ENCODE results near the gene DCC. TPM values are rescaled to one million over a fixed set of nuclear protein-coding genes. Genes with fewer than 3 reads are reported as not detected.

DCC gene
- total and polyA plus RNA-seq, 9 of the 15 experiments (the other 6 are each of a cell fraction or from before 2014, with no cell fraction given) = not detected

- TF ChIP-seq SAFB2 (IDR thresholded peaks at IDR 0.05; ENCODE audit: borderline replicate concordance, low read depth, low read length, severe bottlenecking) = no peak
- TF ChIP-seq, protein P1, sequence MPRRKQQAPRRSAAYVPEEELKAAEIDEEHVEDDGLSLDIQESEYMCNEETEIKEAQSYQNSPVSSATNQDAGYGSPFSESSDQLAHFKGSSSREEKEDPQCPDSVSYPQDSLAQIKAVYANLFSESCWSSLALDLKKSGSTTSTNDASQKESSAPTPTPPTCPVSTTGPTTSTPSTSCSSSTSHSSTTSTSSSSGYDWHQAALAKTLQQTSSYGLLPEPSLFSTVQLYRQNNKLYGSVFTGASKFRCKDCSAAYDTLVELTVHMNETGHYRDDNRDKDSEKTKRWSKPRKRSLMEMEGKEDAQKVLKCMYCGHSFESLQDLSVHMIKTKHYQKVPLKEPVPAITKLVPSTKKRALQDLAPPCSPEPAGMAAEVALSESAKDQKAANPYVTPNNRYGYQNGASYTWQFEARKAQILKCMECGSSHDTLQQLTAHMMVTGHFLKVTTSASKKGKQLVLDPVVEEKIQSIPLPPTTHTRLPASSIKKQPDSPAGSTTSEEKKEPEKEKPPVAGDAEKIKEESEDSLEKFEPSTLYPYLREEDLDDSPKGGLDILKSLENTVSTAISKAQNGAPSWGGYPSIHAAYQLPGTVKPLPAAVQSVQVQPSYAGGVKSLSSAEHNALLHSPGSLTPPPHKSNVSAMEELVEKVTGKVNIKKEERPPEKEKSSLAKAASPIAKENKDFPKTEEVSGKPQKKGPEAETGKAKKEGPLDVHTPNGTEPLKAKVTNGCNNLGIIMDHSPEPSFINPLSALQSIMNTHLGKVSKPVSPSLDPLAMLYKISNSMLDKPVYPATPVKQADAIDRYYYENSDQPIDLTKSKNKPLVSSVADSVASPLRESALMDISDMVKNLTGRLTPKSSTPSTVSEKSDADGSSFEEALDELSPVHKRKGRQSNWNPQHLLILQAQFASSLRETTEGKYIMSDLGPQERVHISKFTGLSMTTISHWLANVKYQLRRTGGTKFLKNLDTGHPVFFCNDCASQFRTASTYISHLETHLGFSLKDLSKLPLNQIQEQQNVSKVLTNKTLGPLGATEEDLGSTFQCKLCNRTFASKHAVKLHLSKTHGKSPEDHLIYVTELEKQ (CRISPR knock-in tag; IDR thresholded peaks at IDR 0.05) = no peak
These were observed 596.9 kb downstream of the DCC start (continued) for GRCh38 chr18:52936931-52937330.

DNA sequence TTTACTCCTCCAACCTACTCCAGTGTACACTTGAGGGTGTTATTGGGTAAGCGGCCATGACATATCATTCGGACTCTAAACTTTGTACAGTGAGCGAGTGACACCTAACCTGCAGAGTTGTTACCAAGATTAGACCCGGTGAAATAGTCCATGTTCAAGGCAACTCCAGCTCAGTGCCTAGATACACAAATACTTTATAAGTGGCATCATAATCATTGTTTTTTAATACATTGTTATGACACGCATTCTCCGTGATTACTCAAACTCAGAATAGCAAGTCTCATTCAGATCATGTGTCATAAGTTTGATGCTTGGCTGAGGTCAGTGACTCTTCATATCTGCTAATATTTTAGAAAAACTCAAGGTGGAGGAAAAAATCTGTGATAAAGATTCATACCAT, 597.8 kb downstream of the DCC start:
- CTCF ChIA-PET (ENCODE audit: low intra/inter-chr PET ratio) = no interaction called here
- WGBS (ENCODE audit: insufficient coverage, low coverage, missing lambda C conversion rate) = 3% methylated on average over 6 of the region's 6 CpGs
- H3K9ac ChIP-seq (ENCODE audit: insufficient read depth in 1 of 2, low read depth in 2 of 2, low read length in 2 of 2) = no peak overlapping the region
- TF ChIP-seq, protein P2, sequence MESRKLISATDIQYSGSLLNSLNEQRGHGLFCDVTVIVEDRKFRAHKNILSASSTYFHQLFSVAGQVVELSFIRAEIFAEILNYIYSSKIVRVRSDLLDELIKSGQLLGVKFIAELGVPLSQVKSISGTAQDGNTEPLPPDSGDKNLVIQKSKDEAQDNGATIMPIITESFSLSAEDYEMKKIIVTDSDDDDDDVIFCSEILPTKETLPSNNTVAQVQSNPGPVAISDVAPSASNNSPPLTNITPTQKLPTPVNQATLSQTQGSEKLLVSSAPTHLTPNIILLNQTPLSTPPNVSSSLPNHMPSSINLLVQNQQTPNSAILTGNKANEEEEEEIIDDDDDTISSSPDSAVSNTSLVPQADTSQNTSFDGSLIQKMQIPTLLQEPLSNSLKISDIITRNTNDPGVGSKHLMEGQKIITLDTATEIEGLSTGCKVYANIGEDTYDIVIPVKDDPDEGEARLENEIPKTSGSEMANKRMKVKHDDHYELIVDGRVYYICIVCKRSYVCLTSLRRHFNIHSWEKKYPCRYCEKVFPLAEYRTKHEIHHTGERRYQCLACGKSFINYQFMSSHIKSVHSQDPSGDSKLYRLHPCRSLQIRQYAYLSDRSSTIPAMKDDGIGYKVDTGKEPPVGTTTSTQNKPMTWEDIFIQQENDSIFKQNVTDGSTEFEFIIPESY (CRISPR knock-in tag; IDR thresholded peaks at IDR 0.05) = no peak
- TF ChIP-seq RNF2 (IDR thresholded peaks at IDR 0.05) = no peak
- TF ChIP-seq ATF1 (CRISPR knock-in tag; IDR thresholded peaks at IDR 0.05) = no peak
- no peak for TF ChIP-seq ATF1 (tag; IDR thresholded peaks at IDR 0.05)
- TF ChIP-seq U2AF1 (optimal IDR thresholded peaks at IDR 0.05; ENCODE audit: low read depth, low read length) = no peak
- TF ChIP-seq SAP30 (IDR thresholded peaks at IDR 0.05; ENCODE audit: borderline replicate concordance, insufficient read depth, low read depth, low read length, poor library complexity, severe bottlenecking) = no peak
- TF ChIP-seq, protein P3, sequence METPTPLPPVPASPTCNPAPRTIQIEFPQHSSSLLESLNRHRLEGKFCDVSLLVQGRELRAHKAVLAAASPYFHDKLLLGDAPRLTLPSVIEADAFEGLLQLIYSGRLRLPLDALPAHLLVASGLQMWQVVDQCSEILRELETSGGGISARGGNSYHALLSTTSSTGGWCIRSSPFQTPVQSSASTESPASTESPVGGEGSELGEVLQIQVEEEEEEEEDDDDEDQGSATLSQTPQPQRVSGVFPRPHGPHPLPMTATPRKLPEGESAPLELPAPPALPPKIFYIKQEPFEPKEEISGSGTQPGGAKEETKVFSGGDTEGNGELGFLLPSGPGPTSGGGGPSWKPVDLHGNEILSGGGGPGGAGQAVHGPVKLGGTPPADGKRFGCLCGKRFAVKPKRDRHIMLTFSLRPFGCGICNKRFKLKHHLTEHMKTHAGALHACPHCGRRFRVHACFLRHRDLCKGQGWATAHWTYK (CRISPR knock-in tag; IDR thresholded peaks at IDR 0.05) = no peak
- no peak for TF ChIP-seq HSF4 (CRISPR knock-in tag; IDR thresholded peaks at IDR 0.05; ENCODE audit: borderline replicate concordance)
- no peak for TF ChIP-seq ZNF586 (CRISPR knock-in tag; conservative IDR thresholded peaks at IDR 0.05)
- TF ChIP-seq CXXC5 (CRISPR knock-in tag; IDR thresholded peaks at IDR 0.05) = no peak
- no peak for TF ChIP-seq NCOR1 (IDR thresholded peaks at IDR 0.05)
- no peak for TF ChIP-seq ZBED1 (IDR thresholded peaks at IDR 0.05)
- no peak for TF ChIP-seq BRF1 (IDR thresholded peaks at IDR 0.05; ENCODE audit: borderline replicate concordance, extremely low read depth, insufficient read length)
- no peak for TF ChIP-seq KDM5B (IDR thresholded peaks at IDR 0.05; ENCODE audit: insufficient replicate concordance, low read depth, low read length)
- no peak for TF ChIP-seq ZC3H8 (IDR thresholded peaks at IDR 0.05)

More for the DNA sequence above, 597.8 kb downstream of the DCC start:
- no peaks in the 10 kb centered on the region for H3K4me1 ChIP-seq (replicated peaks in 1 of 2; ENCODE audit: control insufficient read depth in 2 of 2, insufficient read depth in 2 of 2, low read length in 2 of 2)
- H3K79me2 ChIP-seq (ENCODE audit: control insufficient read depth, insufficient read depth, low read length) = no peaks in the 10 kb centered on the region
- DNase-seq (ENCODE audit: extremely low read depth in 1 of 4, low spot score in 3 of 4) (no peak), ATAC-seq (no peak), FAIRE-seq (no peak)
- no peaks in the 10 kb centered on the region for H3K9me1 ChIP-seq (ENCODE audit: control insufficient read depth, insufficient read depth, low read length)
- H3K36me3 ChIP-seq (ENCODE audit: control insufficient read depth, insufficient read depth, low read length) = no peaks in the 10 kb centered on the region
- no TSS peak for BruUV-seq (replicated peaks)
- H3K27me3 ChIP-seq (ENCODE audit: control insufficient read depth in 2 of 2, insufficient read depth in 2 of 2, low read length in 2 of 2) = no peaks in the 10 kb centered on the region
- H3K4me3 ChIP-seq = no peak overlapping the region
- no peak overlapping the region for H3K27ac ChIP-seq (ENCODE audit: extremely low read depth, low read depth, low read length)
- intact Hi-C loops (cut with micrococcal nuclease) (no loop called here), in situ Hi-C loops (cut with MboI) (no loop called here)
- POLR2A ChIA-PET = no interaction called here
- no peak overlapping the region for H2AFZ ChIP-seq (ENCODE audit: low read depth, low read length)
- no peaks in the 10 kb centered on the region for H3K9me3 ChIP-seq (replicated peaks; ENCODE audit: control insufficient read depth, insufficient read depth, low read depth, low read length)
- no peak overlapping the region for H3K4me2 ChIP-seq (ENCODE audit: insufficient read depth, low read length)
- H4K20me1 ChIP-seq (replicated peaks; ENCODE audit: control insufficient read depth, insufficient read depth, low read length) = no peaks in the 10 kb centered on the region

Measured in K562 (cell line).